ENCODE measurements around the gene PFN3. TPM values are rescaled to one million over a fixed set of nuclear protein-coding genes. Genes with fewer than 3 reads are reported as not detected.
A peak's percentile ranks its signal among the peaks of the same experiment; 100 is the strongest.
"Not testable (repeated sequence)": the region's sequence is repeated elsewhere in the genome, so short reads cannot be mapped to it uniquely, and the experiment has no call there.

Gene PFN3
- total and polyA plus RNA-seq, 2 of the 4 experiments (the other 2 are of a cell fraction), result not detected

DNA sequence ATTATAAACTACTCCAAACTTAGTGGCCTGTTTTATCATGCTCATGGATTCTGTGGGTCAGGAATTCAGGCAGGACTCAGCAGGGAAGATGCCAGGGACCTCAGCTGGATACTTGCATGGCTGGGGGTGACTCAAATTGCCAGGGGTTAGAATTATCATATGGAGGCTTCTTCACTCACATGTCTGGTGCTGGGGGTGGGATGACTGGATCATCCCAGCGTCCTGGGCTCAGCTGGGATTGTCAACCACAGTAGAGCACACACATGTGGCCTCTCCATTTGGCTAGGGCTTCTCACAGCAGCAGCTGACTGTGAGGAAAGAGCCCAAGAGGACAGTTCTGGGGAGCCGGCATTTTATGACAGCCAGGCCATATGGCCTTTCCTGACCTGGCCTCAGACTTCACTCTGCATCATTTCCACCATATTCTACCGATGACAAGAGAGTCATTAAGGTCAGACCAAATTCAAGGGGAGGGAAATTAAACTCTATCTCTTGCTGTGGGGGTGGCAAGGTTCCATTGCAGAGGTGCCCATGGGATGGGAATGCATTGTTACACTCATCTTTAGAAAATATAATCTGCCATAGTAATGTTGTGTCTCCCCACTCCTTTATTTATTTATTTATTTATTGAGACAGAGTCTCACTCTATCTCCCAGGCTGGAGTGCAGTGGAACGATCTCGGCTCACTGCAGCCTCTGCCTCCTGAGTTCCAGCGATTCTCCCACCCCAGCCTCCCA is 20.8 kb upstream of the PFN3 start:
- H3K18ac ChIP-seq (ENCODE audit: low read depth, low read length), result no peak overlapping the region
- no peak for TF ChIP-seq SMC3 (IDR thresholded peaks at IDR 0.05; ENCODE audit: low read depth, low read length)
- no peak for TF ChIP-seq BHLHE40 (IDR thresholded peaks at IDR 0.05; ENCODE audit: low read depth, low read length)
- H3K9me1 ChIP-seq (ENCODE audit: insufficient read depth, low read length), result peaks cover 9% of the 10 kb centered on the region
- H2BK15ac ChIP-seq (ENCODE audit: low read depth, low read length), result no peak overlapping the region
- no CpG with 5 or more reads among the region's 6 CpGs for WGBS, 2 experiments (ENCODE audit: extremely low coverage in 2 of 2, insufficient read length in 1 of 2)
- no peak overlapping the region for H3K4me2 ChIP-seq (ENCODE audit: low read depth, low read length)
- dilution Hi-C loops (cut with HindIII; ENCODE audit: low sequenced_read_pairs, unreplicated experiment) (no loop called here), intact Hi-C loops (cut with micrococcal nuclease) (no loop called here), in situ Hi-C loops (cut with MboI; ENCODE audit: low sequenced_read_pairs) (no loop called here)
- H3K14ac ChIP-seq (replicated peaks; ENCODE audit: low read depth, low read length), result no peak overlapping the region
- no peak overlapping the region for H3K56ac ChIP-seq (ENCODE audit: extremely low read depth, insufficient read depth, low read length)
- H3K4me3 ChIP-seq (ENCODE audit: insufficient read depth, low read depth, low read length), result no peak overlapping the region
- DNase-seq (peak; percentile 19), ATAC-seq (ENCODE audit: low read depth) (no peak)
- peaks cover 3% of the 10 kb centered on the region; the same call in 1 of the 2 replicates for H3K4me1 ChIP-seq (ENCODE audit: control insufficient read depth, insufficient read depth, low read length)
- H3K23ac ChIP-seq (ENCODE audit: low read depth, low read length), result no peak overlapping the region
- no peak overlapping the region for H3K9ac ChIP-seq (ENCODE audit: low read depth, low read length)
- H3K36me3 ChIP-seq (ENCODE audit: control insufficient read depth, insufficient read depth, low read length), result no peaks in the 10 kb centered on the region
- ChIA-PET POLR2A (ENCODE audit: unreplicated experiment) (no interaction called here), CTCF (no interaction called here)
- H4K5ac ChIP-seq (ENCODE audit: low read depth, low read length), result no peak overlapping the region
- H4K8ac ChIP-seq (ENCODE audit: low read depth in 2 of 2, low read length in 2 of 2), result no peak overlapping the region
- H4K20me1 ChIP-seq (ENCODE audit: insufficient read depth, low read length), result no peaks in the 10 kb centered on the region
- H4K91ac ChIP-seq (ENCODE audit: insufficient read depth, low read depth, low read length), result no peak overlapping the region
- no peak overlapping the region for H2BK120ac ChIP-seq (ENCODE audit: low read depth, low read length)
- no TSS peak for BruUV-seq (replicated peaks)
- no peaks in the 10 kb centered on the region for H3K9me3 ChIP-seq (ENCODE audit: control insufficient read depth, insufficient read depth, low read length)
- H3K79me1 ChIP-seq (ENCODE audit: low read depth in 1 of 2, low read length in 2 of 2), result peaks cover 0 to 5% of the 10 kb centered on the region in 2 experiments; a peak in 1 of 4 replicates
- H2AFZ ChIP-seq (replicated peaks; ENCODE audit: low read length, poor library complexity), result no peak overlapping the region
- no peak overlapping the region for H2BK20ac ChIP-seq (ENCODE audit: low read depth, low read length)
- H2AK9ac ChIP-seq (replicated peaks; ENCODE audit: low read depth, low read length, poor library complexity), result no peak overlapping the region
- H3K27ac ChIP-seq (ENCODE audit: insufficient read depth, low read length), result no peak overlapping the region
- no peak overlapping the region for H2BK5ac ChIP-seq (ENCODE audit: low read depth, low read length, poor library complexity, severe bottlenecking)
- H2AK5ac ChIP-seq (ENCODE audit: low read depth, low read length), result 0 out of 2 replicates have a peak overlapping the region, but pooled peaks have one; percentile 8
- no peak overlapping the region for H3K4ac ChIP-seq (ENCODE audit: low read depth, low read length)
- H3K27me3 ChIP-seq (ENCODE audit: control insufficient read depth, insufficient read depth, low read length), result no peaks in the 10 kb centered on the region

- H3K27ac ChIP-seq (ENCODE audit: insufficient read depth, low read length); H2BK120ac ChIP-seq (ENCODE audit: low read depth, low read length); H3K9me3 ChIP-seq (ENCODE audit: control insufficient read depth, insufficient read depth, low read length); in situ Hi-C loops (cut with MboI; ENCODE audit: low sequenced_read_pairs); H2BK5ac ChIP-seq (ENCODE audit: low read depth, low read length, poor library complexity, severe bottlenecking); H3K9me1 ChIP-seq (ENCODE audit: insufficient read depth, low read length); H3K36me3 ChIP-seq (ENCODE audit: control insufficient read depth, insufficient read depth, low read length); H4K5ac ChIP-seq (ENCODE audit: low read depth, low read length); H3K4me1 ChIP-seq (ENCODE audit: control insufficient read depth, insufficient read depth, low read length); CTCF ChIA-PET; H3K18ac ChIP-seq (ENCODE audit: low read depth, low read length); H2BK20ac ChIP-seq (ENCODE audit: low read depth, low read length); H3K79me1 ChIP-seq (ENCODE audit: low read depth in 1 of 2, low read length in 2 of 2); ATAC-seq (ENCODE audit: low read depth); H3K27me3 ChIP-seq (ENCODE audit: control insufficient read depth, insufficient read depth, low read length); H3K9ac ChIP-seq (ENCODE audit: low read depth, low read length); H2AK5ac ChIP-seq (ENCODE audit: low read depth, low read length); H2BK15ac ChIP-seq (ENCODE audit: low read depth, low read length); H4K91ac ChIP-seq (ENCODE audit: insufficient read depth, low read depth, low read length); H3K4me3 ChIP-seq (ENCODE audit: insufficient read depth, low read depth, low read length); DNase-seq; H3K4ac ChIP-seq (ENCODE audit: low read depth, low read length); H3K4me2 ChIP-seq (ENCODE audit: low read depth, low read length); H4K8ac ChIP-seq (ENCODE audit: low read depth in 2 of 2, low read length in 2 of 2); H2AK9ac ChIP-seq (replicated peaks; ENCODE audit: low read depth, low read length, poor library complexity); intact Hi-C loops (cut with micrococcal nuclease); H2AFZ ChIP-seq (replicated peaks; ENCODE audit: low read length, poor library complexity); H3K56ac ChIP-seq (ENCODE audit: extremely low read depth, insufficient read depth, low read length); H3K14ac ChIP-seq (replicated peaks; ENCODE audit: low read depth, low read length); dilution Hi-C loops (cut with HindIII; ENCODE audit: low sequenced_read_pairs, unreplicated experiment); BruUV-seq (replicated peaks); H4K20me1 ChIP-seq (ENCODE audit: insufficient read depth, low read length); POLR2A ChIA-PET (ENCODE audit: unreplicated experiment); H3K23ac ChIP-seq (ENCODE audit: low read depth, low read length): not testable (repeated sequence)
- no CpG with 5 or more reads among the region's 7 CpGs for WGBS, 2 experiments (ENCODE audit: extremely low coverage in 2 of 2, insufficient read length in 1 of 2)
Measured at GRCh38 chr5:177420472-177420871, 20.0 kb upstream of the PFN3 start.

Data from IMR-90 (cell line).